ENCODE measurements around the gene EIF4G3.
"Not testable (repeated sequence)": the region's sequence is repeated elsewhere in the genome, so short reads cannot be mapped to it uniquely, and the experiment has no call there.

The EIF4G3 gene

DNA sequence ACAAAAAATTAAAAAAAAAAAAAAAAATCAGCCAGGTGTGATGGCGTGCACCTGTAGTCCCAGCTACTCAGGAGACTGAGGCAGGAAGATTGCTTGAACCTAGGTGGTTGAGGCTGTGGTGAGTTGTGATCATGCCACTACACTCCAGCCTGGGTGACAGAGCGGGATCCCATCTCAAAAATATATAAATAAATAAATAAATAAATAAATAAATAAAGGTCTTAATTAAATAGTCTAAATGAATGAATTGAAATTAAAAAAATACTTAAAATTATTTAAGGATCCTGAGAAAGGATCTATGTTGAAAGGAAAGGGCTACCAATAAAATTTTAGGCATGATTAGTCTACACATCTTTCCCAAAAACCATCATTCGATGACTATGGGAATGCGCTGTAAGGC lies 322.2 kb downstream of the EIF4G3 start:
- Histone ChIP-seq H3K9me3 (no peaks in the 10 kb centered on the region), H3K4me1 (no peaks in the 10 kb centered on the region), H3K4me3 (no peak overlapping the region), H3K27me3 (no peaks in the 10 kb centered on the region), H3K27ac (no peak overlapping the region), H3K36me3 (peaks cover 49 to 86% (median 70%) of the 10 kb centered on the region in 3 donors)
- no peak for DNase-seq
- intact Hi-C loops (cut with DNase I; ENCODE audit: low total_unique reads), result no loop called here
- TF ChIP-seq, protein P1, sequence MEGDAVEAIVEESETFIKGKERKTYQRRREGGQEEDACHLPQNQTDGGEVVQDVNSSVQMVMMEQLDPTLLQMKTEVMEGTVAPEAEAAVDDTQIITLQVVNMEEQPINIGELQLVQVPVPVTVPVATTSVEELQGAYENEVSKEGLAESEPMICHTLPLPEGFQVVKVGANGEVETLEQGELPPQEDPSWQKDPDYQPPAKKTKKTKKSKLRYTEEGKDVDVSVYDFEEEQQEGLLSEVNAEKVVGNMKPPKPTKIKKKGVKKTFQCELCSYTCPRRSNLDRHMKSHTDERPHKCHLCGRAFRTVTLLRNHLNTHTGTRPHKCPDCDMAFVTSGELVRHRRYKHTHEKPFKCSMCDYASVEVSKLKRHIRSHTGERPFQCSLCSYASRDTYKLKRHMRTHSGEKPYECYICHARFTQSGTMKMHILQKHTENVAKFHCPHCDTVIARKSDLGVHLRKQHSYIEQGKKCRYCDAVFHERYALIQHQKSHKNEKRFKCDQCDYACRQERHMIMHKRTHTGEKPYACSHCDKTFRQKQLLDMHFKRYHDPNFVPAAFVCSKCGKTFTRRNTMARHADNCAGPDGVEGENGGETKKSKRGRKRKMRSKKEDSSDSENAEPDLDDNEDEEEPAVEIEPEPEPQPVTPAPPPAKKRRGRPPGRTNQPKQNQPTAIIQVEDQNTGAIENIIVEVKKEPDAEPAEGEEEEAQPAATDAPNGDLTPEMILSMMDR (IDR thresholded peaks at IDR 0.05), result no peak

DNA sequence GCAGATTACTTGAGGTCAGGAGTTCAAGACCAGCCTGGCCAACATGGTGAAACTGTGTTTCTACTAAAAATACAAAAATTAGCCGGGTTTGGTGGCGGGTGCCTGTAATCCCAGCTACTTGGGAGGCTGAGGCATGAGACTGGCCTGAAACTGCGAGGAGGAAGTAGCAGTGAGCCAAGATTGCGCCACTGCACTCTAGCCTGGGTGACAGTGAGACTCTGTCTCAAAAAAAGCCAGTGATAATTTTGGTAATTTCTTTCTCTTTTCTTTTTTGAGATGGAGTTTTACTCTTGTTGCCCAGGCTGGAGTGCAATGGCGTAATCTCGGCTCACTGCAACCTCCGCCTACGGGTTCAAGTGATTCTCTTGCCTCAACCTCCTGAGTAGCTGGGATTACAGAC lies 324.9 kb downstream of the EIF4G3 start:
- intact Hi-C loops (cut with DNase I; ENCODE audit: low total_unique reads); H3K9me3 ChIP-seq; H3K27me3 ChIP-seq; H3K4me1 ChIP-seq; H3K4me3 ChIP-seq; H3K27ac ChIP-seq: not testable (repeated sequence)
- H3K36me3 ChIP-seq, result peaks cover 41 to 79% (median 64%) of the 10 kb centered on the region in 3 donors
- peak in 1 of 2 donors; percentile 23 for DNase-seq

DNA sequence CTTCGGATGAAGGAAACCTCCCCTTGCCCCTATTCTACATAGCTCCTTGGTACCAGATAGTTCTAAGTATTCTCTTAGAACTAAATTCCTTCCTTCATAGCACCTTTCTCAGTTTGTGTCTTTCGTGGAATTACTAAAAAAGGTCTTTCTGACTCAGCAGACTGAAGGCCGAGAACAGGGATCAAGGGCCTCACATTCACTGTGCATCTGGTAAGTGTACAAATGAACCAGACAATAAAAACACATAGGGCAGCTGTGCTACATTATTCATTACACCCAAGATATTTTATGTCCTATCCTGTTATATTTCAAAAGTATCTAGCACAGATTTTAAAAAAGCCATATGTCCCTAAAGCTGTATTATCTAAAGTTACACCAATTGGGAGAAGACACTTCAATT lies 326.7 kb downstream of the EIF4G3 start:
- no peaks in the 10 kb centered on the region for H3K27me3 ChIP-seq
- no peak for DNase-seq
- TF ChIP-seq, protein P1 (IDR thresholded peaks at IDR 0.05), result no peak
- intact Hi-C loops (cut with DNase I; ENCODE audit: low total_unique reads), result no loop called here
- H3K4me3 ChIP-seq, result no peak overlapping the region
- no peaks in the 10 kb centered on the region for H3K9me3 ChIP-seq
- H3K4me1 ChIP-seq, result no peaks in the 10 kb centered on the region
- no peak overlapping the region for H3K27ac ChIP-seq
- H3K36me3 ChIP-seq, result peaks cover 41 to 68% (median 57%) of the 10 kb centered on the region in 3 donors

DNA sequence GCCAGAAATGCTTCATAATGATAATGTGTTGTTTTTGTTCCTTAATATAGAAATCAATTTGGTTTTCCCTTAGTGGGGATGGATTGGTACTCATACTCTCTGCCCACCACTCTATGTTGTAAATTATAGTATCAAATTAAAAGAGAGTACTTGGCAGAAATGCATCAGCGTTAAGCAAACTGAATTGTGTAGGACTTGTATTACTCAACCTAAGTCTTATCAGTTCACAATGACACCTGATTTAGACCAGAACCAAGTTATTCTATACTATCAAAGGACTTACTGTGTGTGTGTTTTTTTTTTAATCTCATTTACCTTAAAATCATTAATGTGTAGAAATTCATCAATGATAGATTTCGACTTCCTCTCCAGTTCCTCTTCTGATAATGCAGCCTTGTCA lies 327.6 kb downstream of the EIF4G3 start:
- no peak overlapping the region for H3K27ac ChIP-seq
- no peaks in the 10 kb centered on the region for H3K4me1 ChIP-seq
- no peaks in the 10 kb centered on the region for H3K27me3 ChIP-seq
- intact Hi-C loops (cut with DNase I; ENCODE audit: low total_unique reads), result no loop called here
- no peaks in the 10 kb centered on the region for H3K9me3 ChIP-seq
- DNase-seq, result no peak
- TF ChIP-seq, protein P1 (IDR thresholded peaks at IDR 0.05), result no peak
- peaks cover 41 to 60% (median 57%) of the 10 kb centered on the region in 3 donors for H3K36me3 ChIP-seq
- H3K4me3 ChIP-seq, result no peak overlapping the region

DNA sequence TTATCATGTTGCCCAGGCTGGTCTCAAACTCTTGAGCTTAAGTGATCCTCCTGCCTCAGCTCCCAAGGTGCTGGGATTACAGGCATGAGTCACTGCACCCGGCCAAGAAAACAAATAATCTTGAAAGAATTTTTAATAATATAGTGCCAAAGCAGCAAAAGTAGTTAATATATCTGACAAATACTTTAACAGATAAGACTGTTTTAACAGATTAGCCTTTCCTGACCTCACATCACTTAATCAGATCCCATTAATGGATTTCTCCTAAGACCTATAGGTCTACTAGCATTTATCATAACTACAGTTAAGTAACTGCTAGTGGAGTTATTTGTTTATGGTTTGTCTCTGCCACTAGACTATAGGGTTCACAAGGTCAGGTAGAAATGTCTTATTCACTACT lies 328.5 kb downstream of the EIF4G3 start:
- Histone ChIP-seq H3K27ac (no peak overlapping the region), H3K27me3 (no peaks in the 10 kb centered on the region), H3K9me3 (no peaks in the 10 kb centered on the region), H3K4me3 (no peak overlapping the region), H3K4me1 (no peaks in the 10 kb centered on the region), H3K36me3 (peaks cover 34 to 52% (median 49%) of the 10 kb centered on the region in 3 donors)
- DNase-seq, result no peak
- intact Hi-C loops (cut with DNase I; ENCODE audit: low total_unique reads), result no loop called here
- TF ChIP-seq, protein P1 (IDR thresholded peaks at IDR 0.05), result no peak

DNA sequence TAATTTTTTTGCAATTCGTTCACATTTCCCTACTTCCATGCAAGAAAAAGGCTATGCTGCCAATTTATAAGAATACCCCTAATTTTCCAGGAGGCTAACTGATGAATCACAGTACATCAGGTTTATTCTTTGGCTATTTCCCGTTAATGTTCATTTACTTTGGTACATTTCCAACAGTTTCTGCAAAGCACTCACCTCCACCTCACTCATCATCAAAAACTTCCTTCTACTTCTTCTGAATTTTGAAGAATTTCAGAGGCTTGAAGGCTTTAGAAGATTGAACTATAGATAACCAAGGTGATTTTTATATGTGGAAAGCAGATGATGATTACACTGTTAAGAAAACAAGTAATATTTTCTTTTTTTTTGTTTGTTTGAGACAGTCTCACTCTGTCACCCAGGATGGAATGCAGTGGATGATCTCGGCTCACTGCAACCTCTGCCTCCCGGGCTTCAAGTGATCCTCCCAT lies 329.1 kb downstream of the EIF4G3 start:
- no peak overlapping the region for H3K27ac ChIP-seq
- peaks cover 31 to 47% (median 46%) of the 10 kb centered on the region in 3 donors for H3K36me3 ChIP-seq
- no peak for DNase-seq
- no peaks in the 10 kb centered on the region for H3K9me3 ChIP-seq
- TF ChIP-seq, protein P1 (IDR thresholded peaks at IDR 0.05), result no peak
- intact Hi-C loops (cut with DNase I; ENCODE audit: low total_unique reads), result no loop called here
- no peak overlapping the region for H3K4me3 ChIP-seq
- H3K27me3 ChIP-seq, result no peaks in the 10 kb centered on the region
- H3K4me1 ChIP-seq, result no peaks in the 10 kb centered on the region

Data from tibial artery (tissue), 4 donors.